Measurements from ENCODE around the gene CA14.

DNA sequence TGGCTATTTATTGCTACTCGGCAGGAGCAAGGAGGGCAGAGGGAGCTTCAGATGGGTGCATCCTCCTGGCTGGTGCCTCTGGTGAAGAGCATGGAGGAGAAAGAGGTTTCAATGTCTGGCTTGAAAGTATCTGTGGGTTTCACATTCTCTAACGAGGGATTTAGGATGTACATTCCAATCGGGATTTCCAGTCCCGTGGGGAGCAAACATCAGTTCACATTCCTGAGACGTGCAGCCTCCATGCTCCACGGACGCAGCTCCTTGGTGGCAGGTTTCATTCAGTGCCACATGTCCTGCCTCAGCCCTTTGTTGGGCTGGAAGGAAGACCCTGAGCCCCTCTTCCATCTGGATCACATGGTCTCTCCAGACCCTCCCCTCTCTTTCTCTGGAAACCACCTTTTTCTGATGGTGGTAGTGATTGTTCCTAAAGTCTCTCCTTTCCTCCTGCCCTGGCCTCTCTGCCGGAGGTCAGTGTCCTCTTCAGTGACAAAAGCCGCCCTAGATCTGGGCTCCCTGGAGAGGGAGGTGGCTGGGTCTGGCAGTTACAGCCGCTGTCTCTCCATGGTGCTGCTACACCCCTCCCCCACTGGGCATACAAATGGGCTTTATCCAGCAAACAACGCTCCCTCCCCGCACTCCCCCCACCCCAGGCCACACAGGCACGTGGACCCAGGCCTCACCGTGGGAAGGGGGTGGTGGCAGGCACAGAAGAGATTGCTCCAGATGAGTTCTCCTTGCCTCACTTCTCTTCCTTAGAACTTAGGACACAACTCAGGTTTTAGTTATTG lies 826 bp upstream of the CA14 start:
- no peak for TF ChIP-seq EZH2 (IDR thresholded peaks at IDR 0.05; ENCODE audit: low read depth)
- TF ChIP-seq CTCF (conservative IDR thresholded peaks at IDR 0.05) = no peak
